Left ventricle myocardium inferior (tissue), 1 donor: ENCODE results near the gene CDKN2B-AS1. TPM values are rescaled to one million over a fixed set of nuclear protein-coding genes. Genes with fewer than 3 reads are reported as not detected.

ENCODE experiments used
- DNase-seq: peaks from one replicate; pipeline ENCODE4 v3.0.0-alpha.2; 2020
- H3K27ac ChIP-seq: fragments of 200-600 bp; replicated peaks from 2 replicates; pipeline ENCODE4 v1.8.0; 2021
- H3K27me3 ChIP-seq: fragments of 200-600 bp; 2 replicates; pipeline ENCODE4 v1.8.0; 2021; ENCODE audit warnings: low read depth
- H3K36me3 ChIP-seq: fragments of 200-600 bp; 2 replicates; pipeline ENCODE4 v1.8.0; 2021
- H3K4me1 ChIP-seq: fragments of 200-600 bp; 2 replicates; pipeline ENCODE4 v1.8.0; 2021
- H3K4me3 ChIP-seq: fragments of 200-600 bp; 2 replicates; pipeline ENCODE4 v1.8.0; 2021; ENCODE audit warnings: mild to moderate bottlenecking, moderate library complexity
- H3K9me3 ChIP-seq: fragments of 200-600 bp; replicated peaks from 2 replicates; pipeline ENCODE4 v1.8.0; 2021
- intact Hi-C: fragments of 100-400 bp; cut with micrococcal nuclease; formaldehyde crosslinking; loops from one replicate; pipeline ENCODE4 v1.11.0; 2022
- total RNA-seq: library from RNA; stranded (reverse); fragmentation: NEBNext Ultra II Directional; extraction: Animal tissue kit (Norgen Biotek cat#: 25700); gene quantifications from one replicate; pipeline ENCODE4 v1.2.1, GENCODE V29; 2021
- TF ChIP-seq, protein P1 (sequence below): fragments of 200-600 bp; IDR thresholded peaks from 2 replicates; pipeline ENCODE4 v1.8.0; 2021; ENCODE audit warnings: antibody characterized with exemption, mild to moderate bottlenecking, borderline replicate concordance
- donor health status: DM: no; HTN: yes; CAD: no; lungs with severe emphysema.

CDKN2B-AS1 gene
- total RNA-seq, 1 donor from 2014 or later: 0.30 TPM

DNA sequence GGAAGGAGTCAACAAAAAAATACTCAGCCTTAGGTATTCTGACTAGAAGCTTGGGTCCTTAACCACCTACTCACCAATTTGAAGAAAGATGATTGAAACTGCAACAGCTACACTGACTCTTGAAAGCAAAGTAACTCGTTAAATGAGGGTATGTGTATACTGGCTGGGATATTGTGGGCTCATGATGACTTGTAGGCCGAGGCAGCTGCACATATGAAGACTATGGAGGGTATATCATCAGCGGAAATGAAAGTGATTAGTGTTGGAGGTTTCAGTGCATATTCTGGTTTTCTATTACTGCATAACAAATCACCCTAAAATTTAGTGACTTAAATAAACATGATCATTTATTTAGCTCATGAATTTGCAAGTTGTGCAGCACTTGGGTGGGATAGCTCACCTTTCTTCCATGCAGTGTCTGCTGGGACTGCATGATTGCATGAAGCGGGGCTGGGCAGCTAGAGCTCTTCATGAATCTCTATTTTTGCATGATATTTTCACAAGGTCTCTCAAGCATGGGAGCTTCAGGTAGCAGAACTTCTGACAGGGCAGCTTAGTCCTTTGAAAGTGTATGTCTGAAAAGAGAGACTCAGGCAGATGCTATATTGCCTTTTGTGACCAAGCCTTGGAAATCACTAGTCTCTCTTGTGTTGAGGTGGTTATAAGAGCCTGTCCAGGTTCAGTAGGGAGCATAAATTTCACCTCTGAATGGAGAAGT, 110.6 kb downstream of the CDKN2B-AS1 start:
- peaks cover 9% of the 10 kb centered on the region for H3K4me1 ChIP-seq
- TF ChIP-seq, protein P1, sequence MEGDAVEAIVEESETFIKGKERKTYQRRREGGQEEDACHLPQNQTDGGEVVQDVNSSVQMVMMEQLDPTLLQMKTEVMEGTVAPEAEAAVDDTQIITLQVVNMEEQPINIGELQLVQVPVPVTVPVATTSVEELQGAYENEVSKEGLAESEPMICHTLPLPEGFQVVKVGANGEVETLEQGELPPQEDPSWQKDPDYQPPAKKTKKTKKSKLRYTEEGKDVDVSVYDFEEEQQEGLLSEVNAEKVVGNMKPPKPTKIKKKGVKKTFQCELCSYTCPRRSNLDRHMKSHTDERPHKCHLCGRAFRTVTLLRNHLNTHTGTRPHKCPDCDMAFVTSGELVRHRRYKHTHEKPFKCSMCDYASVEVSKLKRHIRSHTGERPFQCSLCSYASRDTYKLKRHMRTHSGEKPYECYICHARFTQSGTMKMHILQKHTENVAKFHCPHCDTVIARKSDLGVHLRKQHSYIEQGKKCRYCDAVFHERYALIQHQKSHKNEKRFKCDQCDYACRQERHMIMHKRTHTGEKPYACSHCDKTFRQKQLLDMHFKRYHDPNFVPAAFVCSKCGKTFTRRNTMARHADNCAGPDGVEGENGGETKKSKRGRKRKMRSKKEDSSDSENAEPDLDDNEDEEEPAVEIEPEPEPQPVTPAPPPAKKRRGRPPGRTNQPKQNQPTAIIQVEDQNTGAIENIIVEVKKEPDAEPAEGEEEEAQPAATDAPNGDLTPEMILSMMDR: no peak
- H3K27ac ChIP-seq: no peak overlapping the region
- no peaks in the 10 kb centered on the region for H3K9me3 ChIP-seq
- no peak overlapping the region for H3K4me3 ChIP-seq
- DNase-seq: no peak
- intact Hi-C loops: no loop called here
- H3K27me3 ChIP-seq: no peaks in the 10 kb centered on the region
- H3K36me3 ChIP-seq: no peaks in the 10 kb centered on the region

DNA sequence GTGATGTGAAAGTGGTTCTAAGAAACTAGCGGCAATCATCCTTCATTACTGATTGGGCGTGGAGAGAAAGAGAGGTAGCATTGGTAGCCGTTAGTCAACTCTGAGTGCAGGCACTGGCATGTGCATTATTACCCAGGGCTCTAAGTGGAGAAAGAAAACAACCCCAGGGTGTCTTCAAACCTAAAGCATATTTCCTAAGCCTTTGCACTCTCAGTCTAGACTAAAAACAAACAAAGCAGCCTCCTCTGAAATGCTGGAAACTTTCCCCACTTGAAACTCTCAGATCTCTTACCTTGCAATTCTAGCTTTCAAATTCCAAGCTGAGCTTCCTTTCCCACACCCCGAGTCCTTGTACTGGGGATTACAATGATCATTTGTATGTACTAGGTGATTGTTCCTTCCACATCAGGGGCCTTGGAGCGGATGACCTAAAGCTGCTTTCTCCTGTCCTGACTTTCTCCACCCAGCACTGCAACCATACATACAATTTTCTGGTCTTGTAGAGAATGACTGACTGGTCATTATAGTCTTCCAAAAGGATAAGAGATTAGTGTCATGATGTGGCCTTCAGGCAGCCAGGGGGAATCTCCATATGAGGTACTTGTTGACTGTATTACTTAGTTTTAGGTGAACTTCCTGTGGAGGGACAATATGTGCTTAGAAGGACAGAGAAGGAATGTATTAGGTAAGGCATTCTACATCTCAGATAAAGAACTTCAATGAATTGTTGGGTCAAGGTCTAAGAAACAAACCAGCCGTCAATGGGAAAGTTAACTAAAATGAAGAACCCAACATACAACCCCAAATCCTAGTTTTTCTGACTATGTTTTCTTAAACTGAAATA, 112.8 kb downstream of the CDKN2B-AS1 start:
- Histone ChIP-seq H3K36me3 (no peaks in the 10 kb centered on the region), H3K4me3 (no peak overlapping the region), H3K4me1 (peaks cover 9% of the 10 kb centered on the region), H3K9me3 (no peaks in the 10 kb centered on the region), H3K27ac (no peak overlapping the region), H3K27me3 (no peaks in the 10 kb centered on the region)
- DNase-seq: no peak
- intact Hi-C loops: no loop called here
- TF ChIP-seq, protein P1: no peak

DNA sequence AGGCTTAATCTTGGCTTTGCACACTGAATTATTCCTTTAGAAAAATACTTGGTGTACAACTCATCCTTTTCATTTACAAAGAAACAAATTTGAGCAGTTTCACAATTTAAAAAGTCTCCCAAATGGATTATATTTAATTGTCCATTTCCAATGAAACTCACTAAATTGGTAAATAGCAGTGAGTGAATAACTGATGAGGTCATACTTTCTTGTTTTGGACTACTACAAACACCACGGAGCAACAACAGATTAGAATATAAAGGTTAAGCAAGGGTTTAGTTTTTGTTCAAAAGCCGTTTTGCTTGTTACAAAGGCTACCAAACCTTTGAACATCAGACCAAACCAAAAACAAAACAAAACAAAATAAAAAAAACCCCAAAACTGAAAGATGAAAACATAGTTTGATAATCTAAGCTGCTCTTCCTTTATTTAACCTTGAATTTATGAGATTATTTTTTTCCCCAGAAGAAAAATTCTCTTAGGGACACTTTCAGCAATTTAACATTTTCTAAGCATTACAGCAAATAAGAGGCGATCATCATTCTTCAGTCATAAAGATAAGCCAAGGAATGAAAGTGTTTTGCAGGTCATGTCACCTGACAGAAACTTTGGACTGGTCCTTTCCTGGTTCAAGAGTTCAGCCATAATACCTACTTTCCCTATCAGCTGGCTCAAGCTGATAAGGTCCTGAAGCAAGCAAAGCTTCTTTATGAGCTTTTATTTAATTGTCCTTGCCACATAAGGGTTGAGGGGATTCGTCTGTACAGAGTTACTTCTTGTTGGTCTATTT, 114.2 kb downstream of the CDKN2B-AS1 start:
- no peaks in the 10 kb centered on the region for H3K27me3 ChIP-seq
- TF ChIP-seq, protein P1: no peak
- intact Hi-C loops: no loop called here
- no peaks in the 10 kb centered on the region for H3K9me3 ChIP-seq
- no peak overlapping the region for H3K4me3 ChIP-seq
- H3K4me1 ChIP-seq: peaks cover 4% of the 10 kb centered on the region
- no peak overlapping the region for H3K27ac ChIP-seq
- DNase-seq: no peak
- H3K36me3 ChIP-seq: no peaks in the 10 kb centered on the region

DNA sequence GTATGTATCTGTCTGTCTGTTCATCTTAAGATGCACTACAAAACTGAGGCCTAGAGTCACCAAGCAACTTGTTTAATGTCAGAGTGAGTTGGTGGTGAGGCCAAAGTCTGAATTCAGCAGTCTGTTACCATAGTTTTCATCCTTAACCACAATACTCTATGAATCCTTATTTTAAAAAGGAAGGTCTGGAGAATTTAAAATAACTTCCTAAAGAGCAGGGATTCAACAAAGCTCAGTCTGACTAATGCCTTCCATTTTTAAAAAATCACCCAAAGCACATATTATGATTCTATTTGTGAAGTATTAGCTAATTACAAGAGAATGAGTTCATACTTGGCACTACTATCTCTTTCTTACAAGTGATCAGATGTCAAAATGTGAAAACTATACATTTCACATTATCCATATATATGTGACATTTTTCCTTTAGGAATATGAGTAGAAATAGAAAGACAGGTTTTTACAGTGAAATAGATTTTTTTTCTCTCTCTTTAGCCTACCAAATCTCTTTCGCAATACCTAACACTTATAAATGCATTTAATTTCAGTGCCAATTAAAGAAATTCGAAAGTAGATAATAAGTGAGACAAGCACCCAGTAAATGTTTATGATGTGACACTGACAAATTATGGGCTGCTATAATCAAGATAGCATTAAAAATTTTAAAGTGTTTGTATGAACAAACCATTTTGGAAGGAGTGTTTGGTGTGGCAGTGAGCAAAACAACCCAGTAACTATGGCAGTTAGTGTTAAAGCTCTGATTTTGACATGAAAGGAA, 116.8 kb downstream of the CDKN2B-AS1 start:
- H3K4me1 ChIP-seq: no peaks in the 10 kb centered on the region
- no peaks in the 10 kb centered on the region for H3K9me3 ChIP-seq
- intact Hi-C loops: no loop called here
- H3K4me3 ChIP-seq: no peak overlapping the region
- no peak for DNase-seq
- no peaks in the 10 kb centered on the region for H3K27me3 ChIP-seq
- no peaks in the 10 kb centered on the region for H3K36me3 ChIP-seq
- no peak overlapping the region for H3K27ac ChIP-seq
- TF ChIP-seq, protein P1: no peak

DNA sequence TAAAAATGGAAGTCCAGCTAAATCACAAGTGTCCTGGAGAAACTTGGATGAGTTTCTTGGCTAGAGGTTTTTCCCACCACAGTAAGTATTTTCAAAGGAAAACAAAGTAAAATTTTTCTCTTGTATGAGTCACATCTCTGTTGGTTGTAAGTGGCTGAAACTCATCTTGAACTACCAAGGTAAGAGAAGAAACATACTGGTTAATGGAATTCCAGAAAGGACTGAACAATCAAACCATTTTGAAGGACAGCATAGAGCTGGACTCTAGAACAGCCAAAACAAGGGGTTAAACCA, 117.3 kb downstream of the CDKN2B-AS1 start:
- Histone ChIP-seq H3K4me3 (no peak overlapping the region), H3K36me3 (no peaks in the 10 kb centered on the region), H3K9me3 (no peaks in the 10 kb centered on the region), H3K27ac (no peak overlapping the region), H3K4me1 (no peaks in the 10 kb centered on the region), H3K27me3 (no peaks in the 10 kb centered on the region)
- TF ChIP-seq, protein P1: no peak
- intact Hi-C loops: no loop called here
- DNase-seq: no peak
